HG02870 (cell line): Measurements from ENCODE around the gene CD55.
A peak's percentile ranks its signal among the peaks of the same experiment; 100 is the strongest.

ENCODE experiments used
- ATAC-seq: cut with Tn5 transposase; IDR thresholded peaks from one replicate; pipeline ENCODE4 v1.9.1; 2021; ENCODE audit warnings: mild to moderate bottlenecking, moderate library complexity; ENCODE audit not compliant: unreplicated experiment

The CD55 gene, protein sequence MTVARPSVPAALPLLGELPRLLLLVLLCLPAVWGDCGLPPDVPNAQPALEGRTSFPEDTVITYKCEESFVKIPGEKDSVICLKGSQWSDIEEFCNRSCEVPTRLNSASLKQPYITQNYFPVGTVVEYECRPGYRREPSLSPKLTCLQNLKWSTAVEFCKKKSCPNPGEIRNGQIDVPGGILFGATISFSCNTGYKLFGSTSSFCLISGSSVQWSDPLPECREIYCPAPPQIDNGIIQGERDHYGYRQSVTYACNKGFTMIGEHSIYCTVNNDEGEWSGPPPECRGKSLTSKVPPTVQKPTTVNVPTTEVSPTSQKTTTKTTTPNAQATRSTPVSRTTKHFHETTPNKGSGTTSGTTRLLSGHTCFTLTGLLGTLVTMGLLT

GRCh38 chr1:207321079-207321789 lies at the start of gene CD55:
CD55 (plus strand) TSS chr1:207321678; CDS start chr1:207321766, 88 bp downstream.
- peak; percentile 88 for ATAC-seq

- no peak for ATAC-seq
Observed at GRCh38 chr1:207274882-207275281, 46.6 kb upstream of the CD55 start.

DNA sequence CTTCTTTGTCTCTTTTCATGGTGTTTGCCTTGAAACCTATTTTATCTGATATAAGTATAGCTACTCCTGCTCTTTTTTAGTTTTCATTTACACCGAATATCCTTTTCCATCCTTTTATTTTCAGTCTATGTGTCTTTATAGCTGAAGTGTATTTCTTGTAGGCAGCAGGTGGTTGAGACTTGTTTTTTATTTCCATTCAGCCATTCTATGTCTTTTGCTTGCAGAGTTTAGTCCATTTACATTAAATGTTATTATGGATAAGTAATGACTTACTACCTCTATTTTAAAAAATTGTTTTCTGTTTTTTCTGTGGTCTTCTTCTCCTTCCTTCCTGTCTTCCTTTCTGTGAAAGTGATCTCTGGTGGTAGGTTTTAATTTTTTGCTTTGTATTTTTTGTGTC lies 45.0 kb upstream of the CD55 start:
- ATAC-seq = no peak

DNA sequence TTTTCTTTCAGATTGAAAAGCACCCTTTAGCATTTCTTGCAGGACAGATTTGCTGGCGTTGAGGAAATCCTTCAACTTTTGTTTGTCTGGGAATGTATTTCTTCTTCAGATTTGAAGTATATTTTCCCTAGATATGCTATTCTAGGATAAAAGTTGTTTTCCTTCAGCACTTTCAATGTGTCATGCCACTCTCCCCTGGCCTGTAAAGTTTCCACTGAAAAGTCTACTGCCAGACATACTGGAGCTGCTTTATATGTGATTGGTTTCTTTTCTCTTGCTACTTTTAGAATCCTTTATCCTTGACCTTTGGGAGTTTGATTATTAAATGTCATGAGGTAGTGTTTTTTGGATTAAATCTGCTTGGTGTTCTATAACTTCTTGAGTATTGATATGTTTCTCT lies 44.2 kb upstream of the CD55 start:
- no peak for ATAC-seq

DNA sequence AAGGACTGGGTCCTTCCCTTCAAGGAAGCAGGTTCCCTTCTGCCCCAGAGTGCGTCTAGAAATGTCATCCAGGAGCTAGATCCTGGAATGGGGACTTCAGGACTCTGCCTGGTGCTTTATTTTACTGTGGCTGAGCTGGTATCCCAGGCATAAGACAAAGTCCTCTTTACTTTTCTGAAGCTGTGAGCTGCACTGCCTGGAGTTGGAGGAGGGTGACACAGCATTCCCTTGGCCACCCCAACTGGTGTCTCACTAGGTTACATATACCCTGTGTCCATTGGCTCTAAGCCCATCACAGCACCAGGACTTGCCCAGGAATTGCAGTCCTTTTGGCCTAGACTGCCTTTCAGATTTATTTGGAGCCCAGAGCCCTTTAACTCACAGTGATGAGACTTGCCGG lies 41.8 kb upstream of the CD55 start:
- ATAC-seq = no peak

- ATAC-seq = no peak
Observed at GRCh38 chr1:207280706-207281105, 40.8 kb upstream of the CD55 start.

DNA sequence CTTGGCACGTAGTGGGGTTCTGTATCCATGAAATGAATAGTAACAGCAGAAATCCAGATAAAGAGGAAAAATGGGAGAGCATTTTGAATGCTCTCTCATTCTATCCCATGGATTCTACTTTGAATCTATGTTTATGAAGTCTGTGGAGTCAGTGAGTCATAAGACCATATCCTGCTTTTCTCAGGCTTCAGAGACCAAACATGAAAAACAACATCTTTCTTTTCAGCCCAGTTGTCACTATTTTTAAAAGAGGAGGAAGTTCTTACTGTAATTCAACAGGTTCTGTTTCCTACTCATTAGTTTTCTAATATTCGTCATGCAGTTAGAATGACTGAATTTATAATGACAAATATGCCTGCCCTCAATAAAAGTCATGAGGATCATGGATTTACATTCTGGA lies 39.4 kb upstream of the CD55 start:
- no peak for ATAC-seq

DNA sequence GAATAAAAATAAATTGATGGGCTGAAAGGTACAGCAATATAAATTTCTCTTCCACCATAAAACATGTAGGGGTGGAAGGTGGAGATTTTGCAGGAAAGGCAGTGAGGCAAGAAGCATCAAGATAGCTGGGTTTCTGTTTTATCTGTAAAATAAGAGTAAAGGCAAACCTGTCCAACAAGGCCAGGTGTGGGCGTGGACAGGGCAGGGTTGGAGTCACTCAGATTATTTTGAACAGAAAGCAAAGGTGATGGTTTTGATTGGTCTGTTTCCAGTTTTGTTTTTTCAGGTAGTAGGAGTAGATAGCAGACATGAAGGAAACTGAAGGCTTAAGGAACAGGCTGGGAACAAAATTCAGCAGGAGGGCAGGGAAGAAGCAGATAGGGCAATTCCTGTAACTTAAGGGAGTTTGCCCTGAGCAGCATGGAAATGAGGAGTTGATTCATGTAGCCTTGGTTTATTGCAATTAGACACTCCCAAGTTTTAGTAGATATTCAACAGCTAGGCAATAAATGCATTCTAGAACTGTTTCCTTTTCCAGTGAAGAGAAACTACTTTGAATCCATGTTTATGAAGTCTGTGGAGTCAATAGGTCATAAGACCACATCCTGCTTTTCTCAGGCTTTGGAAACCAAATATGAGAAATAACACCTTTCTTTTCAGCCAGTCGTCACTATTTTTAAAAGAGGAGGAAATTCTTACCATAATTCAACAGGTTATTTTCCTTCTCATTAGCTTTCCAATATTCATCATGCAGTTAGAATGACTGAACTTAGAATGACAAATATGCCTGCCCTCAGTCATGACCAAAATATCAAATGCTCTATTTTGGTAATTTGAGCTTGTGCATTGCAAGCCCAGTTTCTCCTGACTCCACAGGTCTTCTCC lies 38.7 kb upstream of the CD55 start:
- no peak for ATAC-seq

DNA sequence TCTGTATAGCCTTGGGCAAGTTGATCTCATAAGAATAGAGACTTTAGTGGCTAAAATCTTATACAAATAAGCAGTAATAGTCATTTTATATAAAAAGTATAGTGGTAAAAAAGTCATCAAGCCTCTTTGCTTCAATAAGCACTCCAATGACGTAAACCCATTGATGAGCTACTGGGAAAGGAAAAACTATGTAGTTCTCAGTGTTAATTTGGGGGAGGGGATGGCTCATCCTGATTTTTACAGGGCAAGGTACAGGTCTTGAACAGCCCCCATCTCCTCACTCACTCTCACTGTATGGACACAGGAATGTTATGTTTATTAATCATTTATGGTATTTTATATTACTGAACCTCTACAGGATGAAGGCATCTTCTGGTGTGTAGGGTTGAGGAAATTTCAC lies 38.1 kb upstream of the CD55 start:
- ATAC-seq = no peak

GRCh38 chr1:207284209-207284897 lies 37.1 kb upstream of the CD55 start:
- ATAC-seq = no peak

DNA sequence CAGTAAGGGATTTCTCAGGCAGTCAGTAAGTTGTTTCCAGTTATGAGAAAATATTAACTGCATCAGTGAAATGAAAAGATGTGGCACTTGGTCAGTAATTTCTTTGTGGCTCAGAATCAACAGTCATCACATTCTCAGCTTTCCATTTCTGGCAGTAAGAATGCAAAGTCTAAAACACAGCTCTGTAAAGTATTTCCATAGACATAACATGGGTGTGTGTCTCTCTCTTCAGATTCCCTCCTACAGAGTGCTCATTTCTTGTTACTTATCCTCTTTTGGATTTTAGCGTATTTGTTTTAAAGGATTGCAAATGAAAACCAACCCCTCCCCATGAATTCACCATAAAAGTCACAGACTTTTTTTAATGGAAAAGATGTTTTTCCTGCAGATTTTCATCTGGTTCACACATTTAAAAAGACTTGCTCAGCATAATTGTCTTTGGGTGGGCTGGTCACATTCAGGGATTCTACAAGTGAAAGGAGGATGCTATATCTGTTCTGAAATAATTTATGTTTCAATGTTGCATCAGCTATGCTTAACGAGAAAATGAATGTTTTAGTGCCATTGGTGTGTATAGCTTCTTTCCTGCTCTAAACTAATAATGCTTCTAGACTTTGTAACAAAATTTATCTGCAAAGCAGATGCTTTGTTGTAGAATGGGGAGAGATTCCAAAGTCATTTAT lies 34.6 kb upstream of the CD55 start:
- ATAC-seq = no peak

DNA sequence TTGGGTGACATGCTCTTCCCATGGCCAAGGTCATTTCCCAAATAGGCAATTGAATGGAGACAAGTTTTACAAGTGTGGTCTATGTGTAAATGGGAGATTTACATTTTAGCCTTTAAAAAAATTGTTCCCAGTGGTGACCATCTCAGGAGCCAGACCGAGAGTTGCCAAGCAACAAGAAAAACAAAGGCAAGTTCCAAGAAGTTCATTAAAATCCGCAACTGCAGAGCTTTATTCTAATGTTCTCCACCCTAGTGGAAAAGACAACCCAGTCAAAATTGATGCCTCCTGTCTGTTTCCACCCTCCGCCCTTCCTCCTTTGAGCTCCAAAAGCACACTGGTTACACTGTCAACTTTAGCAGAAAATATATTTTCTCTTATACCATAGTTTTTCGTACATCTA lies 33.2 kb upstream of the CD55 start:
- no peak for ATAC-seq

GRCh38 chr1:207289756-207290155 lies 31.7 kb upstream of the CD55 start:
- ATAC-seq = no peak

DNA sequence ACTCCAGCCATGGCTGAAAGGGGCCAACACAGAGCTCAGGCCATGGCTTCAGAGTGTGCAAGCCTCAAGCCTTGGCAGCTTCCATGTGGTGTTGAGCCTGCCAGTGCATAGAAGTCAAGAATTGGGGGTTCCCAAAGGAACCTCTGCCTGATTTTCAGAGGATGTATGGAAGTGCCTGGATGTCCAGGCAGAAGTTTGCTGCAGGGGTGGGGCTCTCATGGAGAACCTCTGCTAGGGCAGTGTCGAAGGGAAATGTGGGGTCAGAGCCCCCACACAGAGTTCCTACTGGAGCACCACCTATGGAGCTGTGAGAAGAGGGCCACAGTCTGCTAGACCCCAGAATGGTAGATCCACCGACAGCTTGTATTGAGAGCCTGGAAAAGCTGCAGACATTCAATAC lies 29.8 kb upstream of the CD55 start:
- no peak for ATAC-seq

DNA sequence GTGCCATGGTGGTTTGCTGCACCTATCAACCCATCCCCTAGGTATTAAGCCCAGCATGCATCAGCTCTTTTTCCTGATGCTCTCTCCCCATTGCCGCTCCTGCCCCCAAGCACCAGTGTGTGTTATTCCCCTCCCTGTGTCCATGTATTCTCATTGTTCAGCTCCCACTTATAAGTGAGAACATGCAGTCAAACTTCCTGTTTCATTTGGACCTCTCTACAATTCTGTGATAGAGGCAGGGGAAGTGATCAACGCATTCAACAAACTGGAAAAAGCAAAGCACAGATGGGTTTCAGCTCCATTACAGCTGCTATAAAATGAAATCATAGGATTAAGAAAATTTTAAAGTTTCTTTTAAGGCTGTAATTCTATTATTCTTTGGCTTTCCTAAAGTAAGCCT lies 23.3 kb upstream of the CD55 start:
- no peak for ATAC-seq

GRCh38 chr1:207298636-207299398 lies 22.7 kb upstream of the CD55 start:
- ATAC-seq = no peak

DNA sequence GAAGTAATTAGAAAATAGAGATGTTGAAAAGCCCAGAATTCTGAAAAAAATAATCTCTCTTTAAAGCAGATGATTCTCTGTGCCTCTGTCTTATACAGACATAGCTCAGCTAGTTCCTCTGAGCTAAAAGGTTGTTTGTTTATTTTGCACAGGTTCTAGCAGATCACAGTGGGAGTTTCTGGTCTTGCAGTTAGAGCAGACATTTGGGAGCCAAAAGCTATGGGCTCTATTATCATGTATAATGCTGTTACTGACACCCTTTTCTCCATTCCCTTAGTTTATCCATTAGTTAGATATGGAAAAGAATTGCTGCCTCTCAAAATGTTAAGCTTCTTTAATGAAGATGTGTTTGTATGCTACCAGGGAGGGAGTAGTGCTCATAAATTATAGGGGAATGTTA lies 20.5 kb upstream of the CD55 start:
- ATAC-seq = no peak

GRCh38 chr1:207302618-207303393 lies 18.7 kb upstream of the CD55 start:
- no peak for ATAC-seq
